HepG2 (cell line): ENCODE data around the gene HMG20B.

Experiments used
- KDM4B ChIP-seq: sonication (generic); formaldehyde crosslinking; IDR thresholded peaks from 2 replicates; pipeline ENCODE4 v1.4.0; 2020; ENCODE audit warnings: missing genetic modification reagents
- NCOR1 ChIP-seq: fragments of 200-600 bp; sonication (generic); IDR thresholded peaks from 2 replicates; pipeline ENCODE4 v1.7.0; 2017; ENCODE audit warnings: antibody characterized with exemption, low read length, borderline replicate concordance
- NKX3-1 ChIP-seq: sonication (generic); formaldehyde crosslinking; IDR thresholded peaks from 2 replicates; pipeline ENCODE4 v1.5.0; 2020; ENCODE audit warnings: missing genetic modification reagents
- PTBP1 ChIP-seq: fragments of 200-400 bp; formaldehyde crosslinking; IDR thresholded peaks from 2 replicates; pipeline ENCODE4 v1.6.1; 2018; ENCODE audit warnings: low read length, low read depth; ENCODE audit not compliant: poor library complexity, severe bottlenecking
- SAP130 ChIP-seq: IDR thresholded peaks from 2 replicates; pipeline ENCODE4 v1.6.1; 2016; ENCODE audit warnings: low read depth
- ZNF10 ChIP-seq: sonication (generic); formaldehyde crosslinking; IDR thresholded peaks from 2 replicates; pipeline ENCODE4 v1.4.0; 2020; ENCODE audit warnings: mild to moderate bottlenecking, low read depth, missing genetic modification reagents, borderline replicate concordance
- TF ChIP-seq, protein P1 (sequence below): sonication (generic); formaldehyde crosslinking; IDR thresholded peaks from 2 replicates; pipeline ENCODE4; 2020; ENCODE audit warnings: missing genetic modification reagents, mild to moderate bottlenecking, borderline replicate concordance

DNA sequence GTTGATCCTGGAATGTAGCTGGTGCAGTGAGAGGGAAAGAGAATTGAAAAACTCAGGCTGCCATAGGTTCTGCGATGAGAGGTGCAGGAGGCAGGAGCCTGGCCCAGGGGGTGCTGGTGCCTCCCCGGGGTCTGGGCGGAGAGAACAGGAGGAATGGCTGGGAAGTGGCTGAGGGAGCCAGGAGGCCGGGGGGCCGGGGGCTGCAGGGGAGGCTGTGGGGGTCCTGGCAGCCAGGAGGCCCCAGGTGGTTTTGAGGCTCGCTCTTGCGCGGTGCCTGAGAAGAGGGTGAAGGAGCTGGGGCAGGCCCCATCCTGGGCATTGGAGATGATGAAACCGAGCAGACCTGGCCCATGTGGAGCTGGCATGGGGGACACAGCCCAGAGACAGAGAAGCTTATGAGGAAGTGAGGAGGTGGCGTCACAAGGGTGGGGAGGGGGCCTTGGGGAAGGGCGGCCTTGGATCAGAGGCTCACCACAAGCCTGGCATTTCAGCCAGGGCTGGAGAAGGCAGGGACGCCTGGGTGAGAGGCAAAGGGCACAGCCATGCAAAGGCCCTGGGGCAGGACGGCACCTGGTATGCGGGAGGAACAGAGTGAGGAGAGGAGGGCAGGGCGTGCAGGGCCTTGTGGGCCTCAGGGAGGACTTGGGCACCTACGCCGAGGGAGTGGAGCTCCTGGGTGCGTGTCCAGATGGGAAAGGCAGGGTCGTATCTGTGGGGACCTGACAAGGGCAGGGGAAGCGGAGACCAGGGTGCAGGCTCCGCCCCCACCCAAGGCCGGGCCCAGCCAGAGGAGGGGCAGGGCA, 35.1 kb upstream of the HMG20B start:
- TF ChIP-seq NKX3-1 (CRISPR knock-in tag) = no peak
- TF ChIP-seq, protein P1, sequence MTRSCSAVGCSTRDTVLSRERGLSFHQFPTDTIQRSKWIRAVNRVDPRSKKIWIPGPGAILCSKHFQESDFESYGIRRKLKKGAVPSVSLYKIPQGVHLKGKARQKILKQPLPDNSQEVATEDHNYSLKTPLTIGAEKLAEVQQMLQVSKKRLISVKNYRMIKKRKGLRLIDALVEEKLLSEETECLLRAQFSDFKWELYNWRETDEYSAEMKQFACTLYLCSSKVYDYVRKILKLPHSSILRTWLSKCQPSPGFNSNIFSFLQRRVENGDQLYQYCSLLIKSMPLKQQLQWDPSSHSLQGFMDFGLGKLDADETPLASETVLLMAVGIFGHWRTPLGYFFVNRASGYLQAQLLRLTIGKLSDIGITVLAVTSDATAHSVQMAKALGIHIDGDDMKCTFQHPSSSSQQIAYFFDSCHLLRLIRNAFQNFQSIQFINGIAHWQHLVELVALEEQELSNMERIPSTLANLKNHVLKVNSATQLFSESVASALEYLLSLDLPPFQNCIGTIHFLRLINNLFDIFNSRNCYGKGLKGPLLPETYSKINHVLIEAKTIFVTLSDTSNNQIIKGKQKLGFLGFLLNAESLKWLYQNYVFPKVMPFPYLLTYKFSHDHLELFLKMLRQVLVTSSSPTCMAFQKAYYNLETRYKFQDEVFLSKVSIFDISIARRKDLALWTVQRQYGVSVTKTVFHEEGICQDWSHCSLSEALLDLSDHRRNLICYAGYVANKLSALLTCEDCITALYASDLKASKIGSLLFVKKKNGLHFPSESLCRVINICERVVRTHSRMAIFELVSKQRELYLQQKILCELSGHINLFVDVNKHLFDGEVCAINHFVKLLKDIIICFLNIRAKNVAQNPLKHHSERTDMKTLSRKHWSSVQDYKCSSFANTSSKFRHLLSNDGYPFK (CRISPR knock-in tag) = no peak
- TF ChIP-seq PTBP1 = no peak
- TF ChIP-seq ZNF10 (CRISPR knock-in tag) = no peak
- no peak for TF ChIP-seq NCOR1
- no peak for TF ChIP-seq KDM4B (CRISPR knock-in tag)
- TF ChIP-seq SAP130 (CRISPR knock-in tag) = no peak
